Stimulated activated CD4-positive, alpha-beta T cell treated with anti-CD3 and anti-CD28 coated beads, Interleukin-4, amount 100 ng/mL, for 24 hours (primary cell): ENCODE data around the gene TMEM170B.

Experiments used
- DNase-seq: peaks from one replicate; pipeline ENCODE4 v3.0.0-alpha.2; 2020

Gene TMEM170B

GRCh38 chr6:11622156-11622555 lies 84.6 kb downstream of the TMEM170B start:
- no peak for DNase-seq

- no peak for DNase-seq
These were observed 85.7 kb downstream of the TMEM170B start for GRCh38 chr6:11623272-11623671.

DNA sequence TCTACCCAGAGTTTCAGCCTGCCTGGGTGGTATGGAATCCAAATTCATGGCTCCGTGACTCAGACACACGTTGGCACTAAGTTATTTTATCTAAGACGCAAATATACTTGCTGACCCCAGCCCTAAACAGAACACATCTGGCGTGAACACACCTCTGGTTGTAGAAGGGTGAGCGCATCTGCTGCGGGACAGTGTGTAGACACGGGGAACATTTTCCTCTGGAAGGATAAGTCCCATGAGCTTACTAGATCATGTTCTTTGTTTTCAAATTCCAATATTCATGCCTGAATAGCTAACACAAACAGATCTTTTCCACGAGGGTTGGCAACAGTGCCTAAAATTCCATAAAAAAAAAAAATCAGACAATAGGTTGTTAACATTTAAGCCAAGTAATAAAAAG lies 87.8 kb downstream of the TMEM170B start:
- no peak for DNase-seq

GRCh38 chr6:11626356-11626755 lies 88.8 kb downstream of the TMEM170B start:
- DNase-seq, result no peak

- no peak for DNase-seq
These were observed 91.0 kb downstream of the TMEM170B start for GRCh38 chr6:11628562-11628961.

DNA sequence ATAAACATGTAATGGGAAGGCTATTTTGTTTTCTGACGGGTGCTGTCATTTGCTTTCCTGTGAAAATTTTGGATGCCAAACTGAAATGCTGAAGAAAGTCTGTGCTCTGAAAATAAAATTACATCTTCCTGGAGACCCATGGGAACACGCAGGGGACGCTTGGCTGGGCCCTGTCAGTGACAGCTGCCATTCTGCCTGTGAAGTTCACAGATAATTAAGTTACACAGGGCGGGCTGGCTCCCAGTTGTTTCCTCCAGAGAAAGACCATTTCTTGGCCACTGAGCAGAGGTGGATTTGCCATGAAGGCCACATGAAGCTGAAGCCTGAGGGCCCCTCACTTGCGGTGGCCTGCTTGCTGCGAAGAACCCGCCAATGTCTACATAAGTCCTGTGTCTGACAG lies 93.5 kb downstream of the TMEM170B start:
- DNase-seq, result no peak

- DNase-seq, result no peak
These were observed 94.0 kb downstream of the TMEM170B start for GRCh38 chr6:11631539-11631938.

DNA sequence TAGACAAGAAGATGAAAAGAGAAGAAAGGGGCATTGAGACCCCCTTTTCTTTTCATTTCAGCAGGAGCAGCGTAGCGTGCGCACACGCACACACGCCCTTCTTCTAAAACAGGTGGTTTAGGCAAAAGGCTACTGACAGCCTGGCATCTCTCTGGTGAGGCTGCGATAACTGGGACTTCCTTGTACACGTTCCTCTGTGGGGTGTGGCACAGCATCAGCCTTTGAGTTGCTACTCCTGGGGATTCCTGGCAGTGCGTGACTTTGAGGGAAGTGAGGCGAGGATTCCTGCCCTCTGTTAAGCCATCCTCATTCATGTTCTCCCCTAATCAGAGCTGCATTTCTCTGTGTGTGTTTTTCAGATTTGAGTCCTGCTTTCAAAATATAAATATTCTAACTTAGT lies 94.7 kb downstream of the TMEM170B start:
- no peak for DNase-seq

- no peak for DNase-seq
These were observed 95.4 kb downstream of the TMEM170B start for GRCh38 chr6:11632795-11633511.
